H1 (cell line): ENCODE results near the gene TMEM161A. TPM values are rescaled to one million over a fixed set of nuclear protein-coding genes. Genes with fewer than 3 reads are reported as not detected.

Experiments
- CTCF ChIA-PET: fragments of 300-600 bp; sonication (Branson Sonifier 250); formaldehyde crosslinking; loops from one replicate; lab custom pipeline; 2021; ENCODE audit not compliant: partially characterized antibody; lab: Charles Lee
- POLR2A ChIA-PET: fragments of 300-600 bp; sonication (Branson Sonifier 250); formaldehyde crosslinking; loops from one replicate; lab custom pipeline; 2021; ENCODE audit warnings: inconsistent platforms; ENCODE audit not compliant: partially characterized antibody; lab: Charles Lee
- DNase-seq, 2 experiments: peaks; one replicate each; pipeline versions ENCODE4 v3.0.0 to v3.0.0-alpha.2; 2010 to 2022; ENCODE audit warnings: low spot score in 2 of 2, low read depth in 1 of 2, mixed read lengths in 1 of 2
- FAIRE-seq: peaks from 2 replicates; lab custom pipeline; 2011; peaks lifted over from hg19 to GRCh38; lab: Jason Lieb, UNC
- H2AFZ ChIP-seq: 2 replicates; pipeline ENCODE4 v1.8.1; 2012; ENCODE audit warnings: low read length, inconsistent platforms
- H2AK5ac ChIP-seq: 2 replicates; pipeline ENCODE4 v1.6.1; 2013; ENCODE audit warnings: low read depth, low read length
- H2BK120ac ChIP-seq: replicated peaks from 2 replicates; pipeline ENCODE3; 2013; ENCODE audit warnings: low read depth, low read length, inconsistent platforms
- H2BK12ac ChIP-seq: 2 replicates; pipeline ENCODE4 v1.6.1; 2013; ENCODE audit warnings: low read depth, low read length
- H2BK15ac ChIP-seq: 2 replicates; pipeline ENCODE4 v1.6.1; 2013; ENCODE audit warnings: low read length
- H2BK20ac ChIP-seq: 2 replicates; pipeline ENCODE4 v1.6.1; 2013; ENCODE audit warnings: low read length
- H2BK5ac ChIP-seq: 2 replicates; pipeline ENCODE4 v1.6.1; 2013; ENCODE audit warnings: low read depth, low read length
- H3K14ac ChIP-seq: 2 replicates; pipeline ENCODE4 v1.6.1; 2013; ENCODE audit warnings: inconsistent platforms; ENCODE audit not compliant: insufficient read length
- H3K18ac ChIP-seq: 2 replicates; pipeline ENCODE4 v1.6.1; 2013; ENCODE audit warnings: low read length; ENCODE audit errors: extremely low read depth
- H3K23ac ChIP-seq: 2 replicates; pipeline ENCODE4 v1.6.1; 2013; ENCODE audit warnings: inconsistent platforms; ENCODE audit not compliant: insufficient read length
- H3K23me2 ChIP-seq: 2 replicates; pipeline ENCODE4 v1.6.1; 2013; ENCODE audit warnings: low read depth, low read length
- H3K27ac ChIP-seq: 2 replicates; pipeline ENCODE4 v1.6.1; 2011; ENCODE audit warnings: low read depth, low read length, inconsistent platforms
- H3K27me3 ChIP-seq, 4 experiments: replicated peaks in 1 of 4; 1 replicate in 1 of 4; 2 replicates in 3 of 4; pipeline versions ENCODE4 v1.6.1 to v1.8.1; 2011 to 2013; ENCODE audit warnings: low read length in 3 of 4, mild to moderate bottlenecking in 3 of 4, inconsistent platforms in 2 of 4, mixed read lengths in 2 of 4, moderate library complexity in 1 of 4; ENCODE audit not compliant: control insufficient read depth in 3 of 4, insufficient read depth in 3 of 4; ENCODE audit errors: extremely low read depth in 1 of 4
- H3K36me3 ChIP-seq, 4 experiments: 2 replicates each; pipeline versions ENCODE4 v1.6.1 to v1.8.1; 2011 to 2013; ENCODE audit warnings: mild to moderate bottlenecking in 4 of 4, low read length in 3 of 4, moderate library complexity in 2 of 4, control low read depth in 1 of 4, inconsistent platforms in 1 of 4; ENCODE audit not compliant: insufficient read depth in 4 of 4, control insufficient read depth in 2 of 4
- H3K4ac ChIP-seq: replicated peaks from 2 replicates; pipeline ENCODE3; 2013; ENCODE audit warnings: low read length, low read depth, mixed read lengths, inconsistent platforms; ENCODE audit not compliant: insufficient read length
- H3K4me1 ChIP-seq, 4 experiments: replicated peaks in 1 of 4; 1 replicate in 1 of 4; 2 replicates in 3 of 4; pipeline versions ENCODE4 v1.6.1 to v1.8.1; 2011 to 2013; ENCODE audit warnings: low read length in 3 of 4, inconsistent platforms in 2 of 4, mixed read lengths in 1 of 4; ENCODE audit not compliant: insufficient read depth in 4 of 4, control insufficient read depth in 3 of 4
- H3K4me2 ChIP-seq, 2 experiments: 2 replicates each; pipeline versions ENCODE4 v1.6.1 to v1.8.1; 2011 to 2013; ENCODE audit warnings: low read depth in 2 of 2, low read length in 2 of 2, control low read depth in 1 of 2, inconsistent platforms in 1 of 2, mild to moderate bottlenecking in 1 of 2; ENCODE audit not compliant: insufficient read depth in 1 of 2
- H3K4me3 ChIP-seq, 4 experiments: fragments of 200-600, 300-600 bp in 1 of 4; sonication (generic), shearing (Covaris generic), sonication (Bioruptor Twin) in 1 of 4; 2 replicates each; pipeline versions ENCODE4 v1.5.1 to v1.8.1; 2011 to 2016; ENCODE audit warnings: low read length in 4 of 4, low read depth in 3 of 4, control low read depth in 2 of 4, inconsistent platforms in 2 of 4, mild to moderate bottlenecking in 2 of 4, mixed read lengths in 1 of 4, moderate library complexity in 1 of 4; ENCODE audit not compliant: insufficient read depth in 2 of 4; ENCODE audit errors: extremely low read depth in 1 of 4
- H3K56ac ChIP-seq: replicated peaks from 2 replicates; pipeline ENCODE3; 2013; ENCODE audit warnings: low read depth, mild to moderate bottlenecking, mixed read lengths, low read length, inconsistent platforms; ENCODE audit not compliant: insufficient read length
- H3K79me1 ChIP-seq: 2 replicates; pipeline ENCODE4 v1.6.1; 2013; ENCODE audit warnings: low read depth, low read length, control low read depth
- H3K79me2 ChIP-seq, 2 experiments: 2 replicates each; pipeline versions ENCODE4 v1.6.1 to v1.8.1; 2012 to 2013; ENCODE audit warnings: low read length in 2 of 2, mild to moderate bottlenecking in 2 of 2, inconsistent platforms in 1 of 2; ENCODE audit not compliant: insufficient read depth in 2 of 2, control insufficient read depth in 1 of 2
- H3K9ac ChIP-seq, 4 experiments: replicated peaks in 1 of 4; 1 replicate in 1 of 4; 2 replicates in 3 of 4; pipeline versions ENCODE4 v1.6.1 to v1.8.1; 2011 to 2013; ENCODE audit warnings: low read depth in 3 of 4, low read length in 3 of 4, control low read depth in 2 of 4, mild to moderate bottlenecking in 2 of 4, moderate library complexity in 2 of 4, inconsistent platforms in 1 of 4; ENCODE audit errors: extremely low read depth in 1 of 4
- H3K9me3 ChIP-seq, 2 experiments: 2 replicates each; pipeline versions ENCODE4 v1.6.1 to v1.8.1; 2012 to 2013; ENCODE audit warnings: mild to moderate bottlenecking in 2 of 2, moderate library complexity in 2 of 2, control low read depth in 1 of 2, inconsistent platforms in 1 of 2, low read depth in 1 of 2, low read length in 1 of 2, mixed read lengths in 1 of 2; ENCODE audit not compliant: insufficient read depth in 2 of 2
- H4K20me1 ChIP-seq, 2 experiments: replicated peaks in 1 of 2; 2 replicates each; pipeline versions ENCODE3 to v1.8.1; 2011 to 2013; ENCODE audit warnings: inconsistent platforms in 2 of 2, low read length in 2 of 2, mild to moderate bottlenecking in 1 of 2; ENCODE audit not compliant: insufficient read depth in 2 of 2, control insufficient read depth in 1 of 2
- H4K5ac ChIP-seq: 2 replicates; pipeline ENCODE4 v1.6.1; 2013; ENCODE audit warnings: low read length, low read depth, mixed read lengths, inconsistent platforms; ENCODE audit not compliant: insufficient read length
- H4K8ac ChIP-seq: 2 replicates; pipeline ENCODE4 v1.8.0; 2013; ENCODE audit warnings: mild to moderate bottlenecking, moderate library complexity, low read length, inconsistent platforms; ENCODE audit not compliant: insufficient read depth; ENCODE audit errors: extremely low read depth
- H4K91ac ChIP-seq: replicated peaks from 2 replicates; pipeline ENCODE3; 2013; ENCODE audit warnings: low read length, mixed read lengths, inconsistent platforms; ENCODE audit not compliant: insufficient read length
- CBX5 ChIP-seq: fragments of 300-800, 300-1000 bp; sonication (generic); IDR thresholded peaks from 2 replicates; pipeline ENCODE4 v1.7.1; 2016; ENCODE audit warnings: antibody characterized with exemption, low read length, low read depth
- CBX8 ChIP-seq: fragments of 300-800, 300-1000 bp; sonication (generic); IDR thresholded peaks from 2 replicates; pipeline ENCODE4 v1.7.1; 2016; ENCODE audit warnings: low read depth, low read length, borderline replicate concordance
- CTBP2 ChIP-seq: IDR thresholded peaks from 2 replicates; pipeline ENCODE4 v1.7.0; 2011; ENCODE audit warnings: borderline replicate concordance, mild to moderate bottlenecking, moderate library complexity, mixed read lengths, low read length; ENCODE audit not compliant: insufficient read depth, insufficient read length
- FOSL1 ChIP-seq: IDR thresholded peaks from 2 replicates; pipeline ENCODE4 v1.6.1; 2011; ENCODE audit warnings: mild to moderate bottlenecking, low read depth, low read length, moderate library complexity; ENCODE audit not compliant: insufficient read depth
- NRF1 ChIP-seq: IDR thresholded peaks from 2 replicates; pipeline ENCODE4 v1.6.1; 2011; ENCODE audit warnings: mild to moderate bottlenecking, low read depth, low read length, improper control_type of control experiment
- SAP30 ChIP-seq: fragments of 300-600 bp; sonication (generic); IDR thresholded peaks from 2 replicates; pipeline ENCODE4 v1.7.1; 2012; ENCODE audit warnings: low read length, moderate library complexity, mild to moderate bottlenecking, inconsistent platforms; ENCODE audit not compliant: insufficient read depth, insufficient replicate concordance
- WGBS, 2 experiments: shearing (Covaris generic) in 1 of 2; methylation state at CpG; one replicate each; pipeline versions ENCODE4 v1.1.6 to v1.1.7; 2013 to 2015; ENCODE audit warnings: low lambda C conversion rate in 2 of 2, mixed read lengths in 2 of 2, inconsistent platforms in 1 of 2, low coverage in 1 of 2, missing lambda C conversion rate in 1 of 2; ENCODE audit not compliant: insufficient replicate concordance in 2 of 2, insufficient coverage in 1 of 2, insufficient read length in 1 of 2; ENCODE audit errors: extremely low coverage in 1 of 2, missing lambda C conversion rate in 1 of 2; 5-methylcytosine and 5-hydroxymethylcytosine counted together
- polyA plus RNA-seq, 7 experiments: library from polyadenylated mRNA; depleted of rRNA in 3 of 7; stranded (reverse) in 5 of 7; unstranded in 2 of 7; fragments of >200 nt in 5 of 7; fragments of 200-250 nt in 2 of 7; gene quantifications; 1 replicate in 5 of 7; 2 replicates in 1 of 7; 4 replicates in 1 of 7; pipeline versions ENCODE4 v1.2.1 to v1.2.3, GENCODE V29; 2011 to 2013; ENCODE audit warnings: missing spikeins in 2 of 7, mixed read lengths in 2 of 7
- total RNA-seq: library from RNA; stranded (reverse); fragmentation: NEBNext Ultra II Directional; extraction: Animal tissue kit (Norgen Biotek cat#: 25700); gene quantifications from 2 replicates; pipeline ENCODE4 v1.2.1, GENCODE V29; 2021

TMEM161A gene
- total and polyA plus RNA-seq, 2 of the 8 experiments (the other 6 are each of a cell fraction or from before 2014, with no cell fraction given) = 47.8 to 103 TPM

DNA sequence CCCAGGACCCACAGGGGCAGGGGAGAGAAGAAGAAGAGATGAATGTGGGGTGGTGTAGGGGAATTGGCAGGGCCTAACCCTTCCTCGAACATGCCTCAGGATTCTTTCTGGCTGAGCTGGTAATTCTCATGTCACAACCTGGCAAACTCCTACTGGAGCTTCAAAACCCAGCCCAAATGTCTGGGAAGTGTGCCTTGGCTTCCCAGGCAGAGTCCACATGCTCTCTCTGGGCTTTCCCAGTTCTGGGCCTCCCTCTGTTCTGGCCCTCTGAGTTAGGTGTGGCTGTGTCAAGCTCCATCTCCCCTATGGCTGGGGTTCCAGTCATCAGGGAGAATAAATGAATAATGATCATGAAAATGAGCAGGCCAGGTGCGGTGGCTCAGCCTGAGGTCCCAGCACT lies 11.2 kb upstream of the TMEM161A start:
- Histone ChIP-seq H3K23ac (no peak overlapping the region), H3K4me1 (peaks cover 0 to 2% (median under 1%) of the 10 kb centered on the region in 4 experiments; a peak in 2 of 7 replicates), H3K56ac (no peak overlapping the region), H2BK15ac (no peak overlapping the region), H4K91ac (no peak overlapping the region), H2BK120ac (no peak overlapping the region), H2AFZ (no peak overlapping the region), H2BK12ac (no peak overlapping the region), H3K36me3 (no peaks in the 10 kb centered on the region), H3K4me2 (no peak overlapping the region), H3K79me2 (no peaks in the 10 kb centered on the region), H3K27ac (no peak overlapping the region), H3K9me3 (no peaks in the 10 kb centered on the region), H4K5ac (no peak overlapping the region), H3K27me3 (no peaks in the 10 kb centered on the region), H2BK5ac (no peak overlapping the region), H3K23me2 (no peaks in the 10 kb centered on the region), H2BK20ac (no peak overlapping the region), H4K8ac (no peak overlapping the region), H3K18ac (no peak overlapping the region), H3K79me1 (no peaks in the 10 kb centered on the region), H4K20me1 (no peaks in the 10 kb centered on the region), H3K9ac (no peak overlapping the region), H2AK5ac (no peak overlapping the region), H3K4ac (no peak overlapping the region), H3K14ac (no peak overlapping the region), H3K4me3 (no peak overlapping the region)
- ChIA-PET CTCF (interaction anchor here (1.0 to 4.7 kb wide), 7 partner anchors 8 to 193 kb away, joined by 3 to 85 read pairs (median 3); no protein-coding TSS in a partner anchor), POLR2A (interaction anchor here (0.6 to 5.7 kb wide), 3 partner anchors 10 to 145 kb away, joined by 4 to 33 read pairs (median 5); partner anchors contain the start of gene MEF2B)
- TF ChIP-seq SAP30 (no peak), CBX8 (no peak), CTBP2 (no peak), FOSL1 (no peak), NRF1 (no peak), CBX5 (no peak)
- DNase-seq = no peak
- 90% methylated on average over 2 of the region's 2 CpGs; no CpG with 5 or more reads in 1 of the 2 experiments for WGBS, 2 experiments
- no peak for FAIRE-seq
